HEK293T (cell line): ENCODE data around the gene ACADVL.

Source experiments
- ARNT ChIP-seq: fragments of 450-650 bp; IDR thresholded peaks from 2 replicates; pipeline ENCODE4 v1.6.1; 2017; ENCODE audit warnings: mild to moderate bottlenecking
- BHLHE40 ChIP-seq: fragments of 450-650 bp; IDR thresholded peaks from 2 replicates; pipeline ENCODE4 v1.6.1; 2016; ENCODE audit warnings: mild to moderate bottlenecking, moderate library complexity, borderline replicate concordance
- CTBP1 ChIP-seq: fragments of 450-650 bp; IDR thresholded peaks from 2 replicates; pipeline ENCODE4 v1.6.1; 2016; ENCODE audit warnings: borderline replicate concordance
- FOXM1 ChIP-seq: fragments of 450-650 bp; IDR thresholded peaks from 2 replicates; pipeline ENCODE4 v1.6.1; 2017; ENCODE audit warnings: mild to moderate bottlenecking, borderline replicate concordance
- HDGF ChIP-seq: fragments of 450-650 bp; IDR thresholded peaks from 2 replicates; pipeline ENCODE4 v1.6.1; 2017; ENCODE audit warnings: antibody characterized with exemption, borderline replicate concordance
- NFRKB ChIP-seq: fragments of 450-650 bp; IDR thresholded peaks from 2 replicates; pipeline ENCODE4 v1.6.1; 2016; ENCODE audit warnings: mild to moderate bottlenecking, moderate library complexity
- SP1 ChIP-seq: fragments of 450-650 bp; IDR thresholded peaks from 2 replicates; pipeline ENCODE4 v1.6.1; 2017
- SUZ12 ChIP-seq: fragments of 450-650 bp; IDR thresholded peaks from 2 replicates; pipeline ENCODE4 v1.6.1; 2016; ENCODE audit warnings: mild to moderate bottlenecking
- TARDBP ChIP-seq: fragments of 450-650 bp; IDR thresholded peaks from 2 replicates; pipeline ENCODE4 v1.6.1; 2016
- TF ChIP-seq, protein P1 (sequence below): fragments of 450-650 bp; IDR thresholded peaks from 2 replicates; pipeline ENCODE4 v1.6.1; 2016

DNA sequence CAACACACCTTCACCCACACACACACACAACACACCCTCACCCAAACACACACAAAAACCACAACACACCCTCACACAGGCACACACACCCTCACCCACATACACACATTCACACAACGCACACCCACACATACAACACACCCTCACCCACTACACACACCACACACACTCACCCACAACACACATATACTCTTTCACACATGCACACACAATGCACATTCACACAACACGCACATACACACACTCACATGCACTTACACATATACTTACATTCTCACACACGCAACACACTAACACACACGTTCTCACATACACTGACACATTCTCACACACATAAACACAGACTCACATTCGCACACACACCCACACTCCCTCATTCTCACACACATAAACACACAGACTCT lies 44.4 kb upstream of the ACADVL start:
- no peak for TF ChIP-seq FOXM1
- TF ChIP-seq SUZ12: no peak
- no peak for TF ChIP-seq TARDBP
- no peak for TF ChIP-seq SP1
- TF ChIP-seq NFRKB: no peak
- TF ChIP-seq, protein P1, sequence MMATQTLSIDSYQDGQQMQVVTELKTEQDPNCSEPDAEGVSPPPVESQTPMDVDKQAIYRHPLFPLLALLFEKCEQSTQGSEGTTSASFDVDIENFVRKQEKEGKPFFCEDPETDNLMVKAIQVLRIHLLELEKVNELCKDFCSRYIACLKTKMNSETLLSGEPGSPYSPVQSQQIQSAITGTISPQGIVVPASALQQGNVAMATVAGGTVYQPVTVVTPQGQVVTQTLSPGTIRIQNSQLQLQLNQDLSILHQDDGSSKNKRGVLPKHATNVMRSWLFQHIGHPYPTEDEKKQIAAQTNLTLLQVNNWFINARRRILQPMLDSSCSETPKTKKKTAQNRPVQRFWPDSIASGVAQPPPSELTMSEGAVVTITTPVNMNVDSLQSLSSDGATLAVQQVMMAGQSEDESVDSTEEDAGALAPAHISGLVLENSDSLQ: no peak
- TF ChIP-seq ARNT: no peak
- TF ChIP-seq BHLHE40: no peak
- TF ChIP-seq HDGF: no peak
- no peak for TF ChIP-seq CTBP1
